Karpas-422 (cell line): ENCODE measurements around the gene POLN. TPM values are rescaled to one million over a fixed set of nuclear protein-coding genes. Genes with fewer than 3 reads are reported as not detected.
A peak's percentile ranks its signal among the peaks of the same experiment; 100 is the strongest.

Experiments
- DNase-seq: peaks from one replicate; pipeline ENCODE4 v3.0.0-alpha.2; 2015
- H2AFZ ChIP-seq: fragments of 200-600 bp; sonication (generic); 2 replicates; pipeline ENCODE4 v1.6.1; 2014; ENCODE audit warnings: antibody characterized with exemption, low read length, mixed read lengths
- H3K27ac ChIP-seq: fragments of 200-600 bp; sonication (generic); 2 replicates; pipeline ENCODE4 v1.5.1; 2014; ENCODE audit warnings: mild to moderate bottlenecking, low read length, moderate library complexity
- H3K27me3 ChIP-seq: fragments of 200-600 bp; sonication (generic); 2 replicates; pipeline ENCODE4 v1.6.1; 2014; ENCODE audit warnings: low read length, mixed read lengths
- H3K36me3 ChIP-seq: fragments of 200-600 bp; sonication (generic); 2 replicates; pipeline ENCODE4 v1.6.1; 2014; ENCODE audit warnings: low read length, mixed read lengths; ENCODE audit not compliant: insufficient read depth
- H3K4me1 ChIP-seq: fragments of 200-600 bp; sonication (generic); 2 replicates; pipeline ENCODE4 v1.6.1; 2014; ENCODE audit warnings: mild to moderate bottlenecking, low read length, mixed read lengths
- H3K4me2 ChIP-seq: fragments of 200-600 bp; sonication (generic); 2 replicates; pipeline ENCODE4 v1.6.1; 2014; ENCODE audit warnings: low read length, low read depth, mild to moderate bottlenecking; ENCODE audit not compliant: poor library complexity, severe bottlenecking
- H3K4me3 ChIP-seq: fragments of 200-600 bp; sonication (generic); 2 replicates; pipeline ENCODE4 v1.5.1; 2014; ENCODE audit warnings: mild to moderate bottlenecking, antibody characterized with exemption, low read length, mixed read lengths
- H3K79me2 ChIP-seq: fragments of 200-600 bp; sonication (generic); 2 replicates; pipeline ENCODE4 v1.6.1; 2014; ENCODE audit warnings: mild to moderate bottlenecking, low read length, mixed read lengths
- H3K9ac ChIP-seq: fragments of 200-600 bp; sonication (generic); 2 replicates; pipeline ENCODE4 v1.6.0; 2014; ENCODE audit warnings: low read length
- H3K9me2 ChIP-seq: fragments of 200-600 bp; sonication (generic), shearing (Covaris generic); replicated peaks from 2 replicates; pipeline ENCODE4 v1.6.0; 2014; ENCODE audit warnings: mild to moderate bottlenecking, low read length, moderate library complexity; ENCODE audit not compliant: insufficient read depth
- H3K9me3 ChIP-seq: fragments of 300-700, 200-600 bp; sonication (generic); 2 replicates; pipeline ENCODE4 v1.6.1; 2014; ENCODE audit warnings: low read length, mixed read lengths
- H4K20me1 ChIP-seq: fragments of 200-600 bp; sonication (generic); 2 replicates; pipeline ENCODE4 v1.6.1; 2014; ENCODE audit warnings: mild to moderate bottlenecking, antibody characterized with exemption, low read length, low read depth; ENCODE audit not compliant: insufficient read depth
- total RNA-seq: library from RNA; depleted of rRNA; stranded (reverse); fragments of >200 nt; shearing (Covaris generic); gene quantifications from 2 replicates; pipeline ENCODE4 v1.2.3, GENCODE V29; 2014; ENCODE audit warnings: low replicate concordance

POLN gene
- total RNA-seq, 1 experiment from 2014 or later, result 4.3 TPM

GRCh38 chr4:2262145-2262943, 20.4 kb upstream of the POLN start:
- Histone ChIP-seq H3K9me2 (no peaks in the 10 kb centered on the region), H4K20me1 (peaks cover 23% of the 10 kb centered on the region), H3K4me3 (peak overlapping the region; percentile 90), H3K4me2 (peak overlapping the region; percentile 84), H3K27ac (peak overlapping the region; percentile 72), H3K9me3 (no peaks in the 10 kb centered on the region), H3K79me2 (peaks cover 34% of the 10 kb centered on the region), H3K4me1 (peaks cover 35% of the 10 kb centered on the region), H2AFZ (peak overlapping the region; percentile 16; the same call in 1 of the 2 replicates), H3K27me3 (no peaks in the 10 kb centered on the region), H3K9ac (peak overlapping the region; percentile 96), H3K36me3 (no peaks in the 10 kb centered on the region)
- DNase-seq, result peak; percentile 99

GRCh38 chr4:2261853-2262144, 19.9 kb upstream of the POLN start, which contains the start of gene MXD4:
Gene MXD4 (minus strand): TSS chr4:2262109. CDS start chr4:2261980, 129 bp downstream.
- Histone ChIP-seq H3K27ac (peak within 1 kb of the TSS; percentile 72), H3K9me2 (no peaks in the 10 kb centered on the region), H3K4me3 (peak within 1 kb of the TSS; percentile 95), H3K79me2 (peaks cover 35% of the 10 kb centered on the region), H3K27me3 (no peaks in the 10 kb centered on the region), H2AFZ (peak within 1 kb of the TSS; percentile 16; the same call in 1 of the 2 replicates), H3K36me3 (no peaks in the 10 kb centered on the region), H4K20me1 (peaks cover 23% of the 10 kb centered on the region), H3K9me3 (no peaks in the 10 kb centered on the region), H3K9ac (peak within 1 kb of the TSS; percentile 96), H3K4me1 (peaks cover 35% of the 10 kb centered on the region), H3K4me2 (peak within 1 kb of the TSS; percentile 96)
- no peak for DNase-seq

- Histone ChIP-seq H3K4me3 (peak overlapping the region; percentile 95), H3K9ac (peak overlapping the region; percentile 95), H3K27ac (peak overlapping the region; percentile 34; the same call in 1 of the 2 replicates), H3K27me3 (no peaks in the 10 kb centered on the region), H3K79me2 (peaks cover 35% of the 10 kb centered on the region), H4K20me1 (peaks cover 23% of the 10 kb centered on the region), H3K9me3 (no peaks in the 10 kb centered on the region), H3K9me2 (no peaks in the 10 kb centered on the region), H2AFZ (no peak overlapping the region), H3K36me3 (no peaks in the 10 kb centered on the region), H3K4me2 (peak overlapping the region; percentile 96), H3K4me1 (peaks cover 35% of the 10 kb centered on the region)
- DNase-seq, result peak; percentile 80
These were observed 19.4 kb upstream of the POLN start for GRCh38 chr4:2261110-2261852.

- DNase-seq, result no peak
- peak overlapping the region; percentile 96 for H3K4me2 ChIP-seq
- H3K27me3 ChIP-seq, result no peaks in the 10 kb centered on the region
- H3K27ac ChIP-seq, result peak overlapping the region; percentile 34
- H3K36me3 ChIP-seq, result no peaks in the 10 kb centered on the region
- H3K4me3 ChIP-seq, result peak overlapping the region; percentile 95
- H3K4me1 ChIP-seq, result peaks cover 35% of the 10 kb centered on the region
- H3K9me2 ChIP-seq, result no peaks in the 10 kb centered on the region
- no peaks in the 10 kb centered on the region for H3K9me3 ChIP-seq
- peaks cover 35% of the 10 kb centered on the region for H3K79me2 ChIP-seq
- peak overlapping the region; percentile 95 for H3K9ac ChIP-seq
- H4K20me1 ChIP-seq, result peaks cover 23% of the 10 kb centered on the region
- no peak overlapping the region for H2AFZ ChIP-seq
These were observed 18.6 kb upstream of the POLN start for GRCh38 chr4:2260344-2261109.

GRCh38 chr4:2259541-2260343, 17.8 kb upstream of the POLN start:
- Histone ChIP-seq H3K9me3 (no peaks in the 10 kb centered on the region), H3K9me2 (no peaks in the 10 kb centered on the region), H3K4me2 (peak overlapping the region; percentile 96), H2AFZ (no peak overlapping the region), H3K4me1 (peaks cover 35% of the 10 kb centered on the region), H3K4me3 (peak overlapping the region; percentile 95; the same call in 1 of the 2 replicates), H3K27ac (no peak overlapping the region), H3K79me2 (peaks cover 35% of the 10 kb centered on the region), H3K9ac (peak overlapping the region; percentile 95), H3K36me3 (no peaks in the 10 kb centered on the region), H4K20me1 (peaks cover 23% of the 10 kb centered on the region), H3K27me3 (no peaks in the 10 kb centered on the region)
- DNase-seq, result no peak

- Histone ChIP-seq H3K79me2 (peaks cover 35% of the 10 kb centered on the region), H3K27me3 (no peaks in the 10 kb centered on the region), H4K20me1 (peaks cover 23% of the 10 kb centered on the region), H3K36me3 (no peaks in the 10 kb centered on the region), H3K4me2 (no peak overlapping the region), H3K9ac (peak overlapping the region; percentile 95; the same call in 1 of the 2 replicates), H3K4me3 (no peak overlapping the region), H2AFZ (no peak overlapping the region), H3K27ac (no peak overlapping the region), H3K9me3 (no peaks in the 10 kb centered on the region), H3K9me2 (no peaks in the 10 kb centered on the region), H3K4me1 (peaks cover 28% of the 10 kb centered on the region)
- no peak for DNase-seq
These were observed 17.2 kb upstream of the POLN start for GRCh38 chr4:2259036-2259540.

- no peak for DNase-seq
- peaks cover 23% of the 10 kb centered on the region for H4K20me1 ChIP-seq
- H3K4me1 ChIP-seq, result peaks cover 21% of the 10 kb centered on the region
These were observed 16.4 kb upstream of the POLN start for GRCh38 chr4:2258091-2259035.

More at GRCh38 chr4:2258091-2259035, 16.4 kb upstream of the POLN start:
- Histone ChIP-seq H3K79me2 (peaks cover 35% of the 10 kb centered on the region), H3K4me3 (no peak overlapping the region), H3K9me2 (no peaks in the 10 kb centered on the region), H3K4me2 (no peak overlapping the region), H3K27me3 (no peaks in the 10 kb centered on the region), H3K36me3 (no peaks in the 10 kb centered on the region), H3K9ac (no peak overlapping the region), H2AFZ (no peak overlapping the region), H3K27ac (no peak overlapping the region), H3K9me3 (no peaks in the 10 kb centered on the region)
